Thoracic aorta (tissue), 2 donors: Measurements from ENCODE around the gene AGER. TPM values are rescaled to one million over a fixed set of nuclear protein-coding genes. Genes with fewer than 3 reads are reported as not detected.

Experiments used
- ATAC-seq: fragments of 150-250 bp; one replicate; pipeline ENCODE4 v1.8.0; 2017; ENCODE audit warnings: low read depth; ENCODE audit not compliant: insufficient number of reproducible peaks, low FRiP score
- DNase-seq: peaks from one replicate; pipeline ENCODE4 v3.0.0-alpha.2; 2020; ENCODE audit warnings: low spot score
- H3K27ac ChIP-seq, 2 donors: fragments of 200-600 bp; sonication (generic); 1 replicate in 1 of 2; 2 replicates in 1 of 2; pipeline ENCODE4 v1.5.1; 2016; ENCODE audit warnings: mild to moderate bottlenecking in 2 of 2, moderate library complexity in 2 of 2
- H3K27me3 ChIP-seq: fragments of 200-600 bp; sonication (generic); replicated peaks from 2 replicates; pipeline ENCODE4 v1.6.0; 2016; ENCODE audit warnings: mild to moderate bottlenecking; ENCODE audit not compliant: insufficient read depth
- H3K36me3 ChIP-seq: fragments of 200-600 bp; sonication (generic); one replicate; pipeline ENCODE4 v1.5.1; 2016
- H3K4me1 ChIP-seq, 2 donors: fragments of 200-600 bp; sonication (generic); 1 replicate in 1 of 2; 2 replicates in 1 of 2; pipeline versions ENCODE4 v1.5.1 to v1.6.0; 2016; ENCODE audit warnings: low read depth in 2 of 2, mild to moderate bottlenecking in 1 of 2; ENCODE audit not compliant: control insufficient read depth in 1 of 2
- H3K4me3 ChIP-seq: fragments of 200-600 bp; sonication (generic); 2 replicates; pipeline ENCODE4 v1.5.1; 2016; ENCODE audit warnings: mild to moderate bottlenecking
- H3K9me3 ChIP-seq: fragments of 200-600 bp; sonication (generic); 2 replicates; pipeline ENCODE4 v1.5.1; 2016
- CTCF ChIP-seq: fragments of 200-600 bp; sonication (generic); IDR thresholded peaks from one replicate; pipeline ENCODE4 v1.5.1; 2019; ENCODE audit warnings: antibody characterized with exemption
- total RNA-seq, 2 donors: library from RNA; depleted of rRNA; stranded (reverse); fragments of >200 nt; gene quantifications; one replicate each; pipeline versions ENCODE4 v1.1.0 to v1.2.3, GENCODE V29; 2016

The AGER gene
- total RNA-seq, 2 donors from 2014 or later: 1.8 to 3.8 TPM

- no peak for ATAC-seq
- no peak for TF ChIP-seq CTCF
- no peak overlapping the region for H3K4me3 ChIP-seq
- H3K27ac ChIP-seq: no peak overlapping the region
- H3K27me3 ChIP-seq: no peaks in the 10 kb centered on the region
- H3K9me3 ChIP-seq: no peaks in the 10 kb centered on the region
- peaks cover 3 to 10% of the 10 kb centered on the region in 2 donors for H3K4me1 ChIP-seq
- DNase-seq: no peak
- peaks cover 28% of the 10 kb centered on the region for H3K36me3 ChIP-seq
Observed at GRCh38 chr6:32170294-32170693, 13.8 kb downstream of the AGER start.

- DNase-seq: no peak
- ATAC-seq: no peak
- Histone ChIP-seq H3K9me3 (no peaks in the 10 kb centered on the region), H3K4me1 (no peaks in the 10 kb centered on the region), H3K4me3 (no peak overlapping the region), H3K27ac (no peak overlapping the region), H3K36me3 (peaks cover 28% of the 10 kb centered on the region), H3K27me3 (no peaks in the 10 kb centered on the region)
- no peak for TF ChIP-seq CTCF
Observed at GRCh38 chr6:32168807-32169591, 15.1 kb downstream of the AGER start.

DNA sequence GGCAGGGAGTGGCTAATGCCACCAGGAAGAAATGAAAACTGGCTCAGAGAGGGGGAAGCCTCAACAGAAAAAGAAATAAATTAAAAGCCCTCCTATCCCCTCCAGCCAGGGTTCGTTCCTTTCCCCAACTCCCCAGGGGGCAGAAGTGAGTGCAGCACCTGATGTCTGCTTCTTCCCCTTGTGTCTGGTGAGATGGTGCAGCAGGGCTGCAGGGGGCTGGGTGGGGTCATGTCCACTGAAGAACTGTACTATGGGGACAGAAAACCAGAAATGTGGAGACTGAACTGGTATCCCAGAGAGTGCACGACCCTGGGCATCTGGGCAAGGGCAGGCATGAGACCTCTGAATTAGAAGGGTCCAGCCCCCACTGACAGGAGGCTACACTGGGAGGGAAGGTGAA, 15.7 kb downstream of the AGER start:
- DNase-seq: no peak
- H3K4me1 ChIP-seq: no peaks in the 10 kb centered on the region
- no peak overlapping the region for H3K4me3 ChIP-seq
- TF ChIP-seq CTCF: no peak
- ATAC-seq: no peak
- H3K27me3 ChIP-seq: no peaks in the 10 kb centered on the region
- no peaks in the 10 kb centered on the region for H3K9me3 ChIP-seq
- no peak overlapping the region for H3K27ac ChIP-seq
- peaks cover 28% of the 10 kb centered on the region for H3K36me3 ChIP-seq

- no peak for ATAC-seq
- Histone ChIP-seq H3K4me1 (no peaks in the 10 kb centered on the region), H3K27ac (no peak overlapping the region), H3K27me3 (no peaks in the 10 kb centered on the region), H3K36me3 (peaks cover 28% of the 10 kb centered on the region), H3K9me3 (no peaks in the 10 kb centered on the region), H3K4me3 (no peak overlapping the region)
- no peak for DNase-seq
- no peak for TF ChIP-seq CTCF
Observed at GRCh38 chr6:32167761-32168262, 16.2 kb downstream of the AGER start.

DNA sequence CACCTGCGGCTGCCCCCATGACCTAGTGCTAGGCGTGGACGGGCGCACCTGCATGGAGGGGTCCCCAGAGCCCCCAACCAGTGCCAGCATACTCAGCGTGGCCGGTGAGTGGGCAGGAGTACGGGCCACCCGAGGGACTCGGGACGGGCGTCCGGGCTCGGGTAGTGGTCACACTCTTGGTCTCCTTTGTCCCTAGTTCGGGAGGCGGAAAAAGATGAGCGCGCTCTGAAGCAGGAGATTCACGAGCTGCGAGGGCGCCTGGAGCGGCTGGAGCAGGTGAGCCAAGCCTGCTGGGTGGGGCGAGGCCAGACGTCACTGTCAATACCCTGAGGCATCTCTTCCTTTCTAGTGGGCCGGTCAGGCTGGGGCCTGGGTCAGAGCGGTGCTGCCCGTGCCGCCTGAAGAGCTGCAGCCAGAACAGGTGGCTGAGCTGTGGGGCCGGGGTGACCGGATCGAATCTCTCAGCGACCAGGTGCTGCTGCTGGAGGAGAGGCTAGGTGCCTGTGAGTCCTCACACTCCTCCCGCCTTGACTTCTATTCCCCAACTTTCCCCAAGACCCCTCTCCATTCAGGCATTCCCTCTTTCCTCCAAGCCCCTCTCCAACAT, 16.8 kb downstream of the AGER start:
- no peak for DNase-seq
- no peaks in the 10 kb centered on the region for H3K27me3 ChIP-seq
- H3K4me1 ChIP-seq: no peaks in the 10 kb centered on the region
- no peaks in the 10 kb centered on the region for H3K9me3 ChIP-seq
- H3K36me3 ChIP-seq: peaks cover 28% of the 10 kb centered on the region
- TF ChIP-seq CTCF: no peak
- no peak for ATAC-seq
- H3K27ac ChIP-seq: no peak overlapping the region
- H3K4me3 ChIP-seq: no peak overlapping the region
